HepG2 (cell line): ENCODE data around the gene RBCK1. TPM values are rescaled to one million over a fixed set of nuclear protein-coding genes. Genes with fewer than 3 reads are reported as not detected.

Experiments used
- BCL6 ChIP-seq: IDR thresholded peaks from 2 replicates; pipeline ENCODE4 v1.6.1; 2016; ENCODE audit warnings: missing genetic modification reagents, missing compliant biosample characterization
- CBX1 ChIP-seq: IDR thresholded peaks from one replicate; pipeline ENCODE4 v1.6.1; 2016; ENCODE audit warnings: antibody characterized with exemption, low read depth
- CEBPG ChIP-seq: IDR thresholded peaks from 2 replicates; pipeline ENCODE4 v1.6.1; 2016
- ELF4 ChIP-seq: sonication (generic); formaldehyde crosslinking; IDR thresholded peaks from 2 replicates; pipeline ENCODE4 v1.5.0; 2020; ENCODE audit warnings: missing genetic modification reagents, mild to moderate bottlenecking, moderate library complexity, borderline replicate concordance
- FIP1L1 ChIP-seq: fragments of 200-400 bp; formaldehyde crosslinking; IDR thresholded peaks from 2 replicates; pipeline ENCODE4 v1.6.1; 2018; ENCODE audit warnings: low read depth, mild to moderate bottlenecking, low read length, moderate library complexity, borderline replicate concordance; ENCODE audit not compliant: insufficient read depth
- GFI1 ChIP-seq: sonication (generic); formaldehyde crosslinking; IDR thresholded peaks from 2 replicates; pipeline ENCODE4 v1.5.0; 2020; ENCODE audit warnings: missing genetic modification reagents, mild to moderate bottlenecking, borderline replicate concordance
- HDAC2 ChIP-seq: sonication (generic); formaldehyde crosslinking; IDR thresholded peaks from 2 replicates; pipeline ENCODE4 v1.4.0; 2020; ENCODE audit warnings: missing genetic modification reagents
- HNRNPH1 ChIP-seq: fragments of 200-400 bp; formaldehyde crosslinking; optimal IDR thresholded peaks from 2 replicates; pipeline ENCODE3; 2017; ENCODE audit warnings: mild to moderate bottlenecking, low read depth, low read length
- IRF2 ChIP-seq: IDR thresholded peaks from 2 replicates; pipeline ENCODE4 v1.6.1; 2018; ENCODE audit warnings: missing genetic modification reagents, missing compliant biosample characterization
- KDM3A ChIP-seq: IDR thresholded peaks from 2 replicates; pipeline ENCODE4 v1.6.1; 2018; ENCODE audit warnings: low read depth, missing compliant biosample characterization
- KDM5A ChIP-seq: fragments of 200-600 bp; sonication (generic); IDR thresholded peaks from 2 replicates; pipeline ENCODE4 v1.7.0; 2018; ENCODE audit warnings: antibody characterized with exemption, mild to moderate bottlenecking, low read length, borderline replicate concordance
- KLF15 ChIP-seq: sonication (generic); formaldehyde crosslinking; IDR thresholded peaks from 2 replicates; pipeline ENCODE4 v1.8.1; 2023; ENCODE audit warnings: borderline replicate concordance, mild to moderate bottlenecking, inconsistent platforms, missing genetic modification reagents, mixed read lengths
- MYC ChIP-seq: sonication (generic); formaldehyde crosslinking; IDR thresholded peaks from 2 replicates; pipeline ENCODE4 v1.9.0; 2021; ENCODE audit warnings: missing genetic modification reagents, borderline replicate concordance
- PHF8 ChIP-seq: sonication (generic); formaldehyde crosslinking; IDR thresholded peaks from 2 replicates; pipeline ENCODE4 v1.5.0; 2020; ENCODE audit warnings: missing genetic modification reagents
- POGZ ChIP-seq: sonication (generic); formaldehyde crosslinking; IDR thresholded peaks from 2 replicates; pipeline ENCODE4 v1.4.0; 2020; ENCODE audit warnings: mild to moderate bottlenecking, missing genetic modification reagents
- REPIN1 ChIP-seq: sonication (generic); formaldehyde crosslinking; IDR thresholded peaks from 2 replicates; pipeline ENCODE4 v1.8.0; 2022; ENCODE audit warnings: missing genetic modification reagents, low read depth, mild to moderate bottlenecking, borderline replicate concordance
- SKI ChIP-seq: fragments of 450-650 bp; IDR thresholded peaks from one replicate; pipeline ENCODE4 v1.6.1; 2018; ENCODE audit warnings: mild to moderate bottlenecking; ENCODE audit not compliant: partially characterized antibody
- TMF1 ChIP-seq: sonication (generic); formaldehyde crosslinking; IDR thresholded peaks from 2 replicates; pipeline ENCODE4 v1.8.1; 2022; ENCODE audit warnings: low read depth, missing genetic modification reagents
- YY1 ChIP-seq: IDR thresholded peaks from 2 replicates; pipeline ENCODE4 v1.6.1; 2011; ENCODE audit warnings: low read length, low read depth, moderate library complexity, mild to moderate bottlenecking; ENCODE audit not compliant: insufficient read depth, insufficient replicate concordance
- ZFP62 ChIP-seq: sonication (generic); formaldehyde crosslinking; IDR thresholded peaks from 2 replicates; pipeline ENCODE4 v1.4.0; 2020; ENCODE audit warnings: missing genetic modification reagents
- ZNF260 ChIP-seq: sonication (generic); formaldehyde crosslinking; IDR thresholded peaks from 2 replicates; pipeline ENCODE4 v1.4.0; 2020; ENCODE audit warnings: missing genetic modification reagents, low read depth, mild to moderate bottlenecking, borderline replicate concordance
- ZNF441 ChIP-seq: sonication (generic); formaldehyde crosslinking; IDR thresholded peaks from 2 replicates; pipeline ENCODE4 v1.7.0; 2021; ENCODE audit warnings: missing genetic modification reagents, borderline replicate concordance
- ZNF660 ChIP-seq: sonication (generic); formaldehyde crosslinking; IDR thresholded peaks from 2 replicates; pipeline ENCODE4 v1.5.1; 2020; ENCODE audit warnings: mild to moderate bottlenecking, low read depth, missing genetic modification reagents, borderline replicate concordance
- ZNF7 ChIP-seq: IDR thresholded peaks from 2 replicates; pipeline ENCODE4 v1.6.1; 2016; ENCODE audit warnings: missing biosample characterization, missing genetic modification reagents
- ZNF724P ChIP-seq: sonication (generic); formaldehyde crosslinking; IDR thresholded peaks from 2 replicates; pipeline ENCODE4 v1.8.0; 2022; ENCODE audit warnings: missing genetic modification reagents, borderline replicate concordance
- ZNF777 ChIP-seq: sonication (generic); formaldehyde crosslinking; IDR thresholded peaks from 2 replicates; pipeline ENCODE4 v1.4.0; 2020; ENCODE audit warnings: missing genetic modification reagents
- ZNF816 ChIP-seq: sonication (generic); formaldehyde crosslinking; IDR thresholded peaks from 2 replicates; pipeline ENCODE4 v1.8.0; 2022; ENCODE audit warnings: missing genetic modification reagents, mild to moderate bottlenecking, borderline replicate concordance
- polyA plus RNA-seq, 8 experiments: library from polyadenylated mRNA; depleted of rRNA in 3 of 8; stranded (reverse) in 7 of 8; unstranded in 1 of 8; fragments of >200 nt; fragmentation: Illumina TruSeq in 4 of 8; extraction: Trizol in 4 of 8; gene quantifications; 2 replicates each; pipeline versions ENCODE4 v1.2.1 to v1.2.3, GENCODE V29; 2011 to 2016; ENCODE audit warnings: low read depth in 4 of 8, missing spikeins in 1 of 8, mixed read lengths in 1 of 8; ENCODE audit not compliant: insufficient read depth in 1 of 8
- total RNA-seq, 5 experiments: library from RNA; depleted of rRNA; stranded (reverse); fragments of >200 nt; fragmentation: Illumina TruSeq; extraction: Trizol; gene quantifications; 2 replicates each; pipeline ENCODE4 v1.2.3, GENCODE V29; 2016; ENCODE audit warnings: low read depth in 1 of 5
- TF ChIP-seq, protein P1 (sequence below): IDR thresholded peaks from 2 replicates; pipeline ENCODE4 v1.6.1; 2016; ENCODE audit warnings: low read depth
- TF ChIP-seq, protein P2 (sequence below): IDR thresholded peaks from 2 replicates; pipeline ENCODE4 v1.6.1; 2016; ENCODE audit warnings: missing biosample characterization, missing genetic modification reagents, low read depth

The RBCK1 gene
- total and polyA plus RNA-seq, 2 of the 13 experiments (the other 11 are each of a cell fraction or from before 2014, with no cell fraction given), result 149 to 215 TPM

DNA sequence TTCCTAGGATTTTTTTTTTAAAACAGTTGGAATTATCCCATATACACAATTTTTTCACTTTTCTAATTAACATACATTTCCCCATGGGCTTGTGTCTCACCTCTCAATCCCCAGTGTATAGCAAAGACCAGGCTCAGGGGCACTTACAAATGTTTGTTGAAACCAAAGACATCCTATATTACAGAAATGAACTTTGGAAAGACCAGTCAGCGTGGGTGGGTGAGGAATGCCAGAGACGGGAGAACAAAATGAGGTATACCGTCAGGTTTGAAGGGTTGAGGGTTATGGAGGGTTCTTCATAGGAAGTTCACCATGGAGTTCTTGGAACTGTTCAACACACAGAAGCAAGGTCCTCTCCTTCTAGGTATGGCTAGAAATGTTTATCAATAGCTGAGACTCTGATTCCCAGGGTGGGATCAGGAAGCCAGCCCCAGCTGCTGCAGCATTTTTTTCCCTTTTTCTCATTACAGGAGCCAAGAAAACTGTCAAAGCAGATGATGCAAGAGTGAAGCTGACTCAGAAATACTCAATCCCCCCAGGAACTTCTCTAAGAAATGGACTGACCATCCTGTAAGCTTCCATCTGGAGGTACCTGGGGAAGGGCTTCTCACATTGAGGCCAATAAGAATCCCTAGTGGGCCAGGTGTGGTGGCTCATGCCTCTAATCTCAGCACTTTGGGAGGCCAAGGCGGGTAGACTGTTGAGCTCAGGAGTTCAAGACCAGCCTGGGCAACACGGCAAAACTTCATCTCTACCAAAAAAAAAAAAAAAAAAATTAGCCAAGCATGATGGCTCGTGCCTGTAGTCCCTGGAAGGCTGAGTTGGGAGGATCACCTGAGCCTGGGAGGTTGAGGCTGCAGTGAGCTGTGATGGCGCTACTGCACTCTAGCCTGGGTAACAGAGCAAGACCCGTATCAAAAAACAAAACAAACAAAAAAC lies 70.2 kb downstream of the RBCK1 start (continued):
- TF ChIP-seq, protein P1, sequence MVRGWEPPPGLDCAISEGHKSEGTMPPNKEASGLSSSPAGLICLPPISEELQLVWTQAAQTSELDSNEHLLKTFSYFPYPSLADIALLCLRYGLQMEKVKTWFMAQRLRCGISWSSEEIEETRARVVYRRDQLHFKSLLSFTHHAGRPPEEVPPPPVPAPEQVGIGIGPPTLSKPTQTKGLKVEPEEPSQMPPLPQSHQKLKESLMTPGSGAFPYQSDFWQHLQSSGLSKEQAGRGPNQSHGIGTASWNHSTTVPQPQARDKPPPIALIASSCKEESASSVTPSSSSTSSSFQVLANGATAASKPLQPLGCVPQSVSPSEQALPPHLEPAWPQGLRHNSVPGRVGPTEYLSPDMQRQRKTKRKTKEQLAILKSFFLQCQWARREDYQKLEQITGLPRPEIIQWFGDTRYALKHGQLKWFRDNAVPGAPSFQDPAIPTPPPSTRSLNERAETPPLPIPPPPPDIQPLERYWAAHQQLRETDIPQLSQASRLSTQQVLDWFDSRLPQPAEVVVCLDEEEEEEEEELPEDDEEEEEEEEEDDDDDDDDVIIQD (CRISPR knock-in tag), result peak; percentile 74
- TF ChIP-seq YY1, result peak; percentile 14
- TF ChIP-seq POGZ (CRISPR knock-in tag), result peak; percentile 24; the same call in 1 of the 2 replicates
- no peak for TF ChIP-seq REPIN1 (CRISPR knock-in tag)
- TF ChIP-seq, protein P2, sequence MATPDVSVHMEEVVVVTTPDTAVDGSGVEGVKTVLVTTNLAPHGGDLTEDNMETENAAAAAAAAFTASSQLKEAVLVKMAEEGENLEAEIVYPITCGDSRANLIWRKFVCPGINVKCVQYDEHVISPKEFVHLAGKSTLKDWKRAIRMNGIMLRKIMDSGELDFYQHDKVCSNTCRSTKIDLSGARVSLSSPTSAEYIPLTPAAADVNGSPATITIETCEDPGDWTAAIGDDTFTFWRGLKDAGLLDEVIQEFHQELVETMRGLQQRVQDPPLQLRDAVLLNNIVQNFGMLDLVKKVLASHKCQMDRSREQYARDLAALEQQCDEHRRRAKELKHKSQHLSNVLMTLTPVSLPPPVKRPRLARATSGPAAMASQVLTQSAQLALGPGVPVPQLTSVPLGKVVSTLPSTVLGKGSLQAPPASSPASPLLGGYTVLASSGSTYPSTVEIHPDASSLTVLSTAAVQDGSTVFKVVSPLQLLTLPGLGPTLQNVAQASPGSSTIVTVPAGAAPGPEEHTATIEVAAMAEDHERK (CRISPR knock-in tag), result no peak
- TF ChIP-seq CBX1, result no peak
- no peak for TF ChIP-seq BCL6
- 0 out of 2 replicates have a peak, but pooled peaks have one; percentile 26 for TF ChIP-seq HDAC2
- TF ChIP-seq PHF8, result no peak
- TF ChIP-seq GFI1 (CRISPR knock-in tag), result no peak
- TF ChIP-seq ZFP62 (CRISPR knock-in tag), result no peak
- no peak for TF ChIP-seq ZNF441
- no peak for TF ChIP-seq KDM3A
- TF ChIP-seq ZNF724P (CRISPR knock-in tag), result no peak
- TF ChIP-seq IRF2, result no peak
- TF ChIP-seq SKI, result no peak
- TF ChIP-seq CEBPG (CRISPR knock-in tag), result peak; percentile 33; the same call in 1 of the 2 replicates
- TF ChIP-seq ZNF7 (CRISPR knock-in tag), result no peak
- no peak for TF ChIP-seq MYC (CRISPR knock-in tag)
- no peak for TF ChIP-seq KLF15 (CRISPR knock-in tag)
- TF ChIP-seq TMF1 (CRISPR knock-in tag), result no peak
- TF ChIP-seq ELF4 (CRISPR knock-in tag), result no peak
- TF ChIP-seq ZNF816, result no peak
- TF ChIP-seq ZNF660 (CRISPR knock-in tag), result no peak
- no peak for TF ChIP-seq FIP1L1
- no peak for TF ChIP-seq ZNF260 (CRISPR knock-in tag)
- TF ChIP-seq KDM5A, result no peak
- TF ChIP-seq ZNF777 (CRISPR knock-in tag), result no peak
- no peak for TF ChIP-seq HNRNPH1
